Memory B cell (primary cell): ENCODE results near the gene LIMA1.
A peak's percentile ranks its signal among the peaks of the same experiment; 100 is the strongest.
"Not testable (repeated sequence)": the region's sequence is repeated elsewhere in the genome, so short reads cannot be mapped to it uniquely, and the experiment has no call there.

Experiments used
- ATAC-seq: fragments of 150-1000 bp; cut with Tn5 transposase; 2 replicates; pipeline ENCODE4 v1.10.0; 2021; ENCODE audit warnings: low read depth, mild to moderate bottlenecking, moderate library complexity
- DNase-seq, 2 donors: peaks; one replicate each; pipeline ENCODE4 v3.0.0; 2022; ENCODE audit warnings: low spot score in 2 of 2
- H3K27ac Mint-ChIP-seq: one replicate; pipeline ENCODE4 v1.8.0; 2022; ENCODE audit warnings: mild to moderate bottlenecking, moderate library complexity, mixed read lengths
- H3K27me3 Mint-ChIP-seq: one replicate; pipeline ENCODE4 v1.8.0; 2022; ENCODE audit warnings: mixed read lengths
- H3K36me3 Mint-ChIP-seq: one replicate; pipeline ENCODE4 v1.8.0; 2022; ENCODE audit warnings: mild to moderate bottlenecking, mixed read lengths
- H3K4me1 Mint-ChIP-seq: one replicate; pipeline ENCODE4 v1.8.0; 2022; ENCODE audit warnings: mixed read lengths
- H3K4me3 Mint-ChIP-seq: one replicate; pipeline ENCODE4 v1.8.0; 2022; ENCODE audit warnings: mild to moderate bottlenecking, moderate library complexity, mixed read lengths
- H3K9me3 Mint-ChIP-seq: one replicate; pipeline ENCODE4 v1.8.0; 2022; ENCODE audit warnings: mixed read lengths

The LIMA1 gene

DNA sequence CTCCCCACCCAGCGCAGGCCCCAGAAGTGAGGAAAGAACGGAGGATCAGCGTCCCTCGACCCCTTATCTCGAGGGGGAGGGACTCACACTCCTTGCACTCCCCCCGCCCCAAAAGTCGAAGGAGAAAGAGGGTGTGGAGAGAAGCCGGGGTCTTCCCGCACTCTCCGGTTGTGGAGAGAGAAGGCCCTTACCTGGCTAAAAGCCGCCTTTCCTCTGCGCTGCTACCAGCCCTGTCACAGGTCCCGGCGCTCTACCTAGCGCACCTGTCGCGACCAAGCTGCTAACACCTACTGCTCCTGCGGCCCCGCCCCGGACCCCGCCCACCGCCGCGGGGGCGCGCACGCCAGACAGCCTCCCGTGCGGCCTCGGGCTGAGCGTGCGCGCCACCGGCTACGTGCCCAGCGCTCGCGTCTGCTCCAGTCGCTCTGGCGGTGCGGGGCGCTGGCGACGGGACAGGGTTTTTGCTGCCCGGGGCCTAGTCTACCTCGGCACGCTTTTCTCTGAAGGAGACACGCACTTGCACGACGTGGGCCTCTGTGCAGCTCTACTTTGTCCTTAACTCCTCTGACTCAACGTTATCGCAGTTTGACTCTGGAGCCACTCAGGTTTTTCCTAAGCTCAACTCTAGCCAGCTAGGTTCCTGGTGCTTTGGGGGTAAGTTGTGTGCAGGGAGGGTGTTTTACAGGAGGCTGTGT is at the start of gene LIMA1:
LIMA1 (minus strand) TSS at position 292 of the 695 bp plus-strand sequence. CDS start 34,769 bp downstream, outside the sequence.
- Mint-ChIP-seq H3K4me3 (peak within 1 kb of the TSS; percentile 92), H3K27ac (no peak within 1 kb of the TSS), H3K36me3 (no peaks in the 10 kb centered on the region), H3K27me3 (peaks cover 2% of the 10 kb centered on the region), H3K4me1 (peaks cover 9% of the 10 kb centered on the region), H3K9me3 (no peaks in the 10 kb centered on the region)
- ATAC-seq (peak; percentile 96), DNase-seq (peak; percentile 87 to 90)

DNA sequence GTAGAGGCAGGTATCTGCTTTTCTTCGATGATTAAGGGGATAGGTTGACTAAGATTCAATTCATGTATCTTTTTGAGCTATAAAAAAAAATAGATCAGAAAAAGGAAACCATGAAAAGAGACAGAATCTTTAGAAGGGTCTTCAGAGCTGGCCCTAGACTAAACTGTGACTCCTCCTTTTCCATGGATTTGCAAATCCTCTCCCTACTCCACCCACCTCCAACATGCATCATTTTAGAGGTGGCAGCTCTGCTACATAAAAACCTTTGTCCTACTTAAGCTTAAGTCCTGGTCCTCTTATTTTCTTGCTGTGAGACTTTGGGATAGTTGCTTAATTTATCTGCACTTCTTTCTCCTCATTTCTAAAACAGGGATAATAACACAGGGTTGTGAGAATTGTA is 48.4 kb upstream of the LIMA1 start:
- no peak overlapping the region for H3K4me3 Mint-ChIP-seq
- H3K9me3 Mint-ChIP-seq = no peaks in the 10 kb centered on the region
- H3K27me3 Mint-ChIP-seq = no peaks in the 10 kb centered on the region
- DNase-seq = no peak
- no peak for ATAC-seq
- H3K36me3 Mint-ChIP-seq = no peaks in the 10 kb centered on the region
- H3K27ac Mint-ChIP-seq = no peak overlapping the region
- H3K4me1 Mint-ChIP-seq = no peaks in the 10 kb centered on the region

DNA sequence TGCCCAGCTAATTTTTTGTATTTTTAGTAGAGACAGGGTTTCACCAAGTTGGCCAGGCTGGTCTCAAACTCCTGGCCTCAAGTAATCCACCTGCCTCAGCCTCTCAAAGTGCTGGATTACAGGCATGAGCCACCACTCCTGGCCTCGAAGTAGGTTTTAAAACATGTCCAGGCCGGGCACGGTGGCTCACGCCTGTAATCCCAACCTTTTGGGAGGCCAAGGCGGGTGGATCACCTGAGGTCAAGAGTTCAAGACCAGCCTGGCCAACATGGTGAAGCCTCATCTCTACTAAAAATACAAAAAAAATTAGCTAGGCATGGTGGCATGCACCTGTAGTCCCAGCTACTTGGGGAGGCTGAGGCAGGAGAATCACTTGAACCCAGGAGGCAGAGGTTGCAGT is 45.3 kb upstream of the LIMA1 start:
- H3K4me1 Mint-ChIP-seq, DNase-seq, H3K27me3 Mint-ChIP-seq, H3K36me3 Mint-ChIP-seq, H3K27ac Mint-ChIP-seq, H3K4me3 Mint-ChIP-seq, H3K9me3 Mint-ChIP-seq, ATAC-seq: not testable (repeated sequence)

DNA sequence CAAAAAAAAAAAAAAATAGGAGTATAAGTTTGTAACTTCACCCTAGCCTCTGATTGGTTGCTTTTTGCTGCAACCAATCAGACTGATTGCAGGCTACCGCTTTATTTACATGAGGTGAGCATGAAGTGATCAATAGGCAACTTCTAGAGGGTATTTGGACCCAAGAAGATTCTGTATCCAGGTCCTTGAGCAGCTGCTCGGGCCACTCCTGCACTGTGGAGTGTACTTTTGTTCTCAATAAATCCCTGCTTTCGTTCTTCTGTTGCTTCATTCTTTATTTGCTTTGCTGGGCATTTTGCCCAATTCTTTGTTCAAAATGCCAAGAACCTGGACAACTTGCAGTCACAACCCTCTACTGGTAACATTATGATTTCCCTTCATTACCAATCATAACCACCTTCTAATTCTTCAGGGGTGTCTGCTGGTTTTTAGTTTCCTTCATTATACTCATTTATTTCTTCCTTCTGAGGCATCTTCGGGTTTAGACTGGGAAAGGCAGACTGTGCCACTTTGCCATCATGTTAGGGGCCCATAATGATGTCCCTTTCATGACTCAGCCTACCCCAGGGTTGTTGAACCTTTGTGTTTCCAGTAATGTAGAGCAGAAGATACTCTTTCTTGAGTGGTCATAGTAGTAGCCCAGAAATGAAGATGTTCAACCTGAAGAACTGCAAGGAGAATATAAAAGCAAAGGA is 43.4 kb upstream of the LIMA1 start:
- Mint-ChIP-seq H3K36me3 (peaks cover 5% of the 10 kb centered on the region), H3K9me3 (no peaks in the 10 kb centered on the region)

DNA sequence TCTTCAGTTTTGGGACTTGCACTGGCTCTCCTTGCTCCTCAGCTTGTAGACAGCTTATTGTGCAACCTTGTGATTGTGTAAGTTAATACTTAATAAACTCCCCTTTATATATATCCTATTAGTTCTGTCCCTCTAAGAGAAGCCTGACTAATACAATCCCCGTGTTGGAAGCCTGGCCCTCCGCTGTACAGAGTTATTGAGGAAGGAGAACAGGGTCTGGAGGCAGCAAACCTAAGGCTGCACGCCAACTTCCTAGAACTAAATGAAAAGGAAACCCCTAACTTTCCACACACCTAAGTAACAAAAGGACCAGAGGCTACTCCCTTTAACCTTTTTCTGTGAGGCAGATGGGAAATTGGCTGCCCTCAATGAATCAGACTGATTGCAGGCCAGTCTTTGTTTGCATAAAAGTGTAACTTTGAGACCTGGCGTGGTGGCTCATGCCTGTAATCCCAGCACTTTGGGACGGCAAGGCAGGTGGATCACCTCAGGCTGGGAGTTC is 42.6 kb upstream of the LIMA1 start:
- H3K36me3 Mint-ChIP-seq = peaks cover 5% of the 10 kb centered on the region
- no peaks in the 10 kb centered on the region for H3K27me3 Mint-ChIP-seq
- H3K9me3 Mint-ChIP-seq = no peaks in the 10 kb centered on the region
- no peak overlapping the region for H3K4me3 Mint-ChIP-seq
- H3K27ac Mint-ChIP-seq = no peak overlapping the region
- H3K4me1 Mint-ChIP-seq = no peaks in the 10 kb centered on the region
- DNase-seq (no peak), ATAC-seq (no peak)

More for the DNA sequence above, 43.4 kb upstream of the LIMA1 start:
- no peak for ATAC-seq
- Mint-ChIP-seq H3K27ac (no peak overlapping the region), H3K27me3 (no peaks in the 10 kb centered on the region), H3K4me3 (no peak overlapping the region), H3K4me1 (no peaks in the 10 kb centered on the region)
- DNase-seq = no peak

DNA sequence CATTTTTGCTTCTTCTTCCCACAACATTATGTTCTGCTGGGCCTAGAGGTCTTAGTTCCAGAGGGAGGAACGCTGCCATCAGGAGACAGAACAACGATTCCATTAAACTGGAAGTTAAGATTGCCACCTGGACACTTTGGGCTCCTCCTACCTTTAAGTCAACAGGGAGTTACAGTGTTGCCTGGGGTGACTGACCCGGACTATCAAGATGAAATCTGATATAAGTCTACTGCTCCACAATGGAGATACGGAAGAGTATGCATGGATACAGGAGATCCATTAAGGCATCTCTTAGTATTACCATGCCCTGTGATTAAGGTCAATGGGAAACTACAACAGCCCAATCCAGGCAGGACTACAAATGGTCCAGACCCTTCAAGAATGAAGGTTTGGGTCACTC is 41.5 kb upstream of the LIMA1 start:
- H3K4me3 Mint-ChIP-seq, H3K27me3 Mint-ChIP-seq, ATAC-seq, H3K4me1 Mint-ChIP-seq, H3K27ac Mint-ChIP-seq, DNase-seq, H3K36me3 Mint-ChIP-seq, H3K9me3 Mint-ChIP-seq: not testable (repeated sequence)

DNA sequence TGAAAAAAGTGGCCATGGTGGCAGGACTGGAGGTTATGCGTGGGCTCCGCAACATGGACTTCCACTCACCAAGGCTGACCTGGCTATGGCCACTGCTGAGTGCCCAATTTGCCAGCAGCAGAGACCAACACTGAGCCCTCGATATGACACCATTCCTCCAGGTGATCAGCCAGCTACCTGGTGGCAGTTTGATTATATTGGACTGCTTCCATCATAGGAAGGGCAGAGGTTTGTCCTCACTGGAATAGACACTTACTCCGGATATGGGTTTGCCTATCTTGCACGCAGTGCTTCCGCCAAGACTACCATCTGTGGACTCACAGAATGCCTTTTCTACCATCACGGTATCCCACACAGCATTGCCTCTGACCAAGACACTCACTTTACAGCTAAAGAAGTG is 40.8 kb upstream of the LIMA1 start:
- H3K9me3 Mint-ChIP-seq, H3K36me3 Mint-ChIP-seq, DNase-seq, H3K4me1 Mint-ChIP-seq, ATAC-seq, H3K27ac Mint-ChIP-seq, H3K27me3 Mint-ChIP-seq, H3K4me3 Mint-ChIP-seq: not testable (repeated sequence)

DNA sequence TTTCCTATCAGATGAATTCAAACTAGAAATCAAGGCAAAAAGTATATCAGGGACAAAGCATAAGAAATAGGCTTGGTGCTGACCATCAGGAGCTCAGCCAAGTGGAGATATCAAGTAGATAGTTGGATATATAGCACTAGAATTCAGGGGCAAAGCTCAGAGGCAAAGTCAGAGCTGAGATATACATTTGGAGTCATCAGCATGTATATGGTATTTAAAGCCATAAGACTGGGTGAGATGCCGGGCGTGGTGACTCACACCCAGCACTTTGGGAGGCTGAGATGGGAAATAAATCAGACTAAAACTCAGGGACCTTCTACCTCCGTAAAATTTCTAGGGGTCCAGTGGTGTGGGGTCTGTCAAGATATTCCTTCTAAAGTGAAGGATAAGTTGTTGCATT is 38.9 kb upstream of the LIMA1 start:
- DNase-seq (no peak), ATAC-seq (no peak)
- Mint-ChIP-seq H3K27me3 (no peaks in the 10 kb centered on the region), H3K4me1 (no peaks in the 10 kb centered on the region), H3K36me3 (peaks cover 5% of the 10 kb centered on the region), H3K27ac (no peak overlapping the region), H3K9me3 (no peaks in the 10 kb centered on the region), H3K4me3 (no peak overlapping the region)

DNA sequence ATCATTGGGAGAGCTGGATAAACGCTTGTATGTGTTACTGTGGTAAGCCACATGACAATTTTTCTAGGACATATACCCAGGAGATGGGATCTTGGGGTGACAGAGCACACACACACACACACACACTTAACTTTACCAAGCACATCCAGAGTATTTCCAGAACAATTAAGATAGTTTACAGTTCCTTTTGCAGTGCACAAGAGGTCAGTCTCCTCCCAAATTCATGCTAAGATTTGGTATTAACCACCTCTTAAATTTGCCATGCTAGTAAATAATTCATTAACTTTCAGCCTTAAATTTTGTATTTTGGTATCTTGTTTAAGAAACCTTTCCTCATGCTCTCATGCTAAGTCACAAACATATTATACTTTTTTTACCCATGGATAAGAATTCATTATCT is 33.9 kb upstream of the LIMA1 start:
- Mint-ChIP-seq H3K36me3 (no peaks in the 10 kb centered on the region), H3K9me3 (no peaks in the 10 kb centered on the region), H3K4me3 (no peak overlapping the region), H3K27ac (no peak overlapping the region), H3K27me3 (no peaks in the 10 kb centered on the region), H3K4me1 (no peaks in the 10 kb centered on the region)
- no peak for ATAC-seq
- DNase-seq = no peak

DNA sequence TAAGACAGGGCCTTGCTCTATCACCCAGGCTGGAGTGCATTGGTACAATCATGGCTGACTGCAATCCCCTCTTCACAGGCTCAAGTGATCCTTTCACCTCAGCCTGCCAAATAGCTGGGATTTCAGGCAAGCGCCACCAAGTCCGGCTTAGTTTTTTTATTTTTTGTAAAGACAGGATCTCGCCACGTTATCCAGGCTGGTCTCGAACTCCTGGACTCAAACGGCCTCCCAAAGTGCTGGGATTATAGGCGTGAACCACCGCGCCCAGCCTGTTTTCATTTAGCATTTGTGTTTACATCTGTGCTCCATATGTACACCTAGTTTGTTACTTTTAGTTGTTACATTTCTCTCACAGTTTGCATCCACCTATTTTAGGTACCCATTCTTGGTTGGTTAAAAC is 32.5 kb upstream of the LIMA1 start:
- Mint-ChIP-seq H3K27me3 (no peaks in the 10 kb centered on the region), H3K9me3 (peaks cover 2% of the 10 kb centered on the region), H3K36me3 (peaks cover 2% of the 10 kb centered on the region), H3K27ac (no peak overlapping the region), H3K4me3 (no peak overlapping the region), H3K4me1 (no peaks in the 10 kb centered on the region)
- DNase-seq (no peak), ATAC-seq (no peak)

DNA sequence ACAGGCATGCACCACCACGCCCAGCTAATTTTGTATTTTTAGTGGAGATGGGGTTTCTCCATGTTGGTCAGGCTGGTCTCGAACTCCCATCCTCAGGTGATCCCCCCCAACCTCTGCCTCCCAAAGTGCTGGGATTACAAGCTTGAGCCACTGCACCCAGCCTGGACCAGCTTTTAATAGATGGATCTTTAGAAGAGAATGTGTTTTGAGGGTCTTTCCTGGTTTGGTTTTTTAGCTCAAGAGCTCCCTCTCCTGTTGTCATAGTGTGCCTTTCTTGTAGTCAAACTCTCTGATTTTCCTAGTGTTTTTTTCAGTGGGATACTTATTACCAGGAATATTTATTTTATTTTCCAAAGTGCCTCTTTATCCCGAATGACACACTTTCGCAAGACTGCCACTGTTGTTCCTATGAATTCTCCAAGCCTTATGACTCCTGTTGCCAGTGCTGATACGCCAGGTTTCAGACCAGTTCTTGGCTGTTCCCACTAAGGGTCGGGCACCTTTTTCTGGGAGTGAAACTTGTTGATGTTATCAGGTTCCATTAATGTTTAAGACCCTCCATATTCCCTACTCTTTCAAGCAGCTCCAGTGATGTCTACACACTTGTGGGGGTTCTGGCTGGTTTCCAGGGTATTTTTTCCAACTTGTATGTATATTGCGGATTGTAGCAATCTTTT is 31.5 kb upstream of the LIMA1 start:
- no peaks in the 10 kb centered on the region for H3K27me3 Mint-ChIP-seq
- H3K4me1 Mint-ChIP-seq = no peaks in the 10 kb centered on the region
- H3K9me3 Mint-ChIP-seq = peaks cover 2% of the 10 kb centered on the region
- no peak for ATAC-seq
- DNase-seq = no peak
- no peak overlapping the region for H3K4me3 Mint-ChIP-seq
- H3K27ac Mint-ChIP-seq = no peak overlapping the region
- H3K36me3 Mint-ChIP-seq = peaks cover 2% of the 10 kb centered on the region

DNA sequence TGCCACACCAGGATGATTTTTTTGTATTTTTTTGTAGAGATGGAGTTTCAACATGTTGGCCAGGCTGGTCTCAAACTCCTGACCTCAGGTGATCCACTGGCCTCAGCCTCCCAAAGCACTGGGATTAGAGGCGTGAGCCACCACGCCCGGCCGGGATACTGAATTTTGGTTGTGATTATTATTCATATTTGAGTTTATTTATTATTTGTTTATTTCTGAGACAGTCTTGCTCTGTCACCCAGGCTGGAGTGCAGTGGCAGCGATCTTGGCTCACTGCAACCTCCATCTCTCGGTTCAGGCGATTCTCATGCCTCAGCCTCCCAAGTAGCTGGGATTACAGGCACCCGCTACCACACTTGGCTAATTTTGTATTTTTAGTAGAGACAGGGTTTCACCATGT is 30.7 kb upstream of the LIMA1 start:
- not testable (repeated sequence) for DNase-seq, H3K27ac Mint-ChIP-seq, H3K4me3 Mint-ChIP-seq, H3K36me3 Mint-ChIP-seq, H3K4me1 Mint-ChIP-seq, H3K27me3 Mint-ChIP-seq, H3K9me3 Mint-ChIP-seq, ATAC-seq

DNA sequence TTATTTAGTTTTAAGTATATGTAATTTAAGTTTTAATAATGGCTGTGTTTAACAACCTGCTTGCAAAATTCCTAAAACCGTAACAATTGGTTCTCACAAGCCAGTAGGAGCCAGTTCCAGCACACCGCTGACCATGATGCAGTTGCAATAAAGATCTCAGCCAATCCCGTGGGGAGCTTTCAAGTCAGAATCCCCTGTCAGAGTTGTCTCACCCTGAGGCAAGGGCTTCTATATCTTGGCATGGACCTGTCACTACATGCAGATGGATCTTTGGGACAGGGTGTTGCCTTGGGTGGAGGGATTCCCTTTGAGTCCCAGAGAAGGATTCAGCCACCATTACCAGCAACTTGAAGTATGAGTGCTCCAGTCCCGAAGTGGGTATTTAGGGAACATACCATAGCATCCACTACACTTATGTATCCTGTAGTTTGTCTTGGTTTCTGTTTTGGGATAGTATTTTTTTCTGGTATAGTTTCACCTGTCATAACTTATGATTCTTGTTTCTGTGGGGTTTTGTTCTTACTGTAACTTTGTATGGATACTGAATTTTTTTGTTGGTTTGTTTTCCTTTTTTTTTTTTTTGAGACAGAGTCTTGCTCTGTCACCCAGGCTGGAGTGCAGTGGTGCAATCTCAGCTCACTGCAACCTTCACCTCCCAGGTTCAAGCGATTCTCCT is 30.1 kb upstream of the LIMA1 start:
- no peak for DNase-seq
- no peaks in the 10 kb centered on the region for H3K27me3 Mint-ChIP-seq
- no peak for ATAC-seq
- H3K36me3 Mint-ChIP-seq = peaks cover 2% of the 10 kb centered on the region
- no peaks in the 10 kb centered on the region for H3K4me1 Mint-ChIP-seq
- H3K27ac Mint-ChIP-seq = no peak overlapping the region
- peaks cover 2% of the 10 kb centered on the region for H3K9me3 Mint-ChIP-seq
- H3K4me3 Mint-ChIP-seq = no peak overlapping the region
